Esophagus mucosa (tissue), 1 donor: Measurements from ENCODE around the gene CD4. TPM values are rescaled to one million over a fixed set of nuclear protein-coding genes. Genes with fewer than 3 reads are reported as not detected.

Source experiments
- ATAC-seq: fragments of 200-7000 bp; cut with Tn5 transposase; one replicate; pipeline ENCODE4 v1.9.1; 2020
- total RNA-seq: library from RNA; stranded (reverse); gene quantifications from one replicate; pipeline ENCODE4 v1.2.4, GENCODE V29; 2023
- donor health status: DM: yes; HTN: yes; CAD: no.

Gene CD4
- total RNA-seq, 1 donor from 2014 or later: 2.2 TPM

- ATAC-seq: peak; percentile 95
Observed at GRCh38 chr12:6778574-6779550, 10.5 kb upstream of the CD4 start.

GRCh38 chr12:6779708-6780432 lies 9.5 kb upstream of the CD4 start:
- peak; percentile 10 for ATAC-seq

GRCh38 chr12:6780573-6780972 lies 8.8 kb upstream of the CD4 start:
- no peak for ATAC-seq

GRCh38 chr12:6782119-6782518 lies 7.2 kb upstream of the CD4 start:
- ATAC-seq: no peak

- ATAC-seq: no peak
Observed at GRCh38 chr12:6782850-6783566, 6.3 kb upstream of the CD4 start.

GRCh38 chr12:6783828-6784227 lies 5.5 kb upstream of the CD4 start:
- ATAC-seq: no peak

GRCh38 chr12:6784296-6784695 lies 5.0 kb upstream of the CD4 start:
- no peak for ATAC-seq

- no peak for ATAC-seq
Observed at GRCh38 chr12:6784761-6785160, 4.6 kb upstream of the CD4 start.

GRCh38 chr12:6786416-6787094 lies 2.8 kb upstream of the CD4 start:
- no peak for ATAC-seq

GRCh38 chr12:6787309-6787708 lies 2.0 kb upstream of the CD4 start:
- ATAC-seq: no peak

GRCh38 chr12:6790496-6791150 lies 1.3 kb downstream of the CD4 start:
- no peak for ATAC-seq

GRCh38 chr12:6791931-6792520 lies 2.7 kb downstream of the CD4 start:
- ATAC-seq: no peak

GRCh38 chr12:6792522-6793201 lies 3.3 kb downstream of the CD4 start:
- ATAC-seq: peak; percentile 30

- ATAC-seq: no peak
Observed at GRCh38 chr12:6795088-6795487, 5.8 kb downstream of the CD4 start.

GRCh38 chr12:6796576-6796975 lies 7.2 kb downstream of the CD4 start:
- no peak for ATAC-seq

- no peak for ATAC-seq
Observed at GRCh38 chr12:6799147-6799546, 9.8 kb downstream of the CD4 start.

GRCh38 chr12:6807170-6807569 lies 17.8 kb downstream of the CD4 start:
- no peak for ATAC-seq

GRCh38 chr12:6809056-6809455 lies 19.7 kb downstream of the CD4 start:
- ATAC-seq: no peak

GRCh38 chr12:6810758-6811157 lies 21.4 kb downstream of the CD4 start:
- ATAC-seq: no peak

GRCh38 chr12:6813363-6813762 lies 24.0 kb downstream of the CD4 start:
- no peak for ATAC-seq

GRCh38 chr12:6816598-6816997 lies 27.3 kb downstream of the CD4 start:
- ATAC-seq: no peak
